PC-3 (cell line): ENCODE results near the gene TMSB4X. TPM values are rescaled to one million over a fixed set of nuclear protein-coding genes. Genes with fewer than 3 reads are reported as not detected.
A peak's percentile ranks its signal among the peaks of the same experiment; 100 is the strongest.

Source experiments
- ATAC-seq: fragments of 200-7000 bp; cut with Tn5 transposase; 2 replicates; pipeline ENCODE4 v1.9.1; 2020; ENCODE audit warnings: mild to moderate bottlenecking, moderate library complexity
- BruUV-seq: library from RNA; stranded (reverse); fragments of 400-500 nt; replicated peaks from 2 replicates; lab custom pipeline; 2021; lab: Mats Ljungman, UMichigan
- CTCF ChIA-PET: fragments of 300-600 bp; sonication (Branson Sonifier 250); formaldehyde crosslinking; loops from one replicate; lab custom pipeline; 2022; ENCODE audit warnings: antibody characterized with exemption; lab: Charles Lee
- POLR2A ChIA-PET: fragments of 300-600 bp; sonication (Branson Sonifier 250); formaldehyde crosslinking; loops from one replicate; lab custom pipeline; 2022; ENCODE audit warnings: antibody characterized with exemption; ENCODE audit not compliant: unreplicated experiment; lab: Charles Lee
- DNase-seq: peaks from one replicate; pipeline ENCODE4 v3.0.0-alpha.2; 2015
- H2AFZ ChIP-seq: fragments of 300-600 bp; sonication (generic); 2 replicates; pipeline ENCODE4 v1.6.0; 2016; ENCODE audit warnings: antibody characterized with exemption, low read length
- H3F3A ChIP-seq: fragments of 300-600 bp; sonication (generic); one replicate; pipeline ENCODE4 v1.6.0; 2017; ENCODE audit warnings: antibody characterized with exemption, low read length, control low read depth, mild to moderate bottlenecking; ENCODE audit not compliant: unreplicated experiment
- H3K27ac ChIP-seq: fragments of 300-600 bp; sonication (generic); 2 replicates; pipeline ENCODE4 v1.5.1; 2016; ENCODE audit warnings: mild to moderate bottlenecking, low read length
- H3K27me3 ChIP-seq: fragments of 300-600 bp; sonication (generic); 2 replicates; pipeline ENCODE4 v1.6.1; 2016; ENCODE audit warnings: low read length, mixed read lengths
- H3K36me3 ChIP-seq: fragments of 300-600 bp; sonication (generic); 2 replicates; pipeline ENCODE4 v1.6.1; 2016; ENCODE audit warnings: low read depth, mixed run types, low read length, mixed read lengths
- H3K4me1 ChIP-seq: fragments of 300-600 bp; sonication (generic); 2 replicates; pipeline ENCODE4 v1.5.1; 2016; ENCODE audit warnings: low read length; ENCODE audit not compliant: insufficient read depth
- H3K4me2 ChIP-seq: fragments of 300-600 bp; sonication (generic); 2 replicates; pipeline ENCODE4 v1.6.0; 2016; ENCODE audit warnings: low read length
- H3K4me3 ChIP-seq: fragments of 300-600 bp; sonication (generic); 2 replicates; pipeline ENCODE4 v1.5.1; 2016; ENCODE audit warnings: mild to moderate bottlenecking, low read length, mixed read lengths
- H3K79me2 ChIP-seq: fragments of 300-600 bp; sonication (generic); 2 replicates; pipeline ENCODE4 v1.6.1; 2017; ENCODE audit warnings: low read length, mixed read lengths
- H3K9ac ChIP-seq: fragments of 300-600 bp; sonication (generic); 2 replicates; pipeline ENCODE4 v1.6.0; 2016; ENCODE audit warnings: mild to moderate bottlenecking, low read length
- H3K9me2 ChIP-seq: fragments of 300-600 bp; sonication (generic); replicated peaks from 2 replicates; pipeline ENCODE4 v1.6.1; 2016; ENCODE audit warnings: mixed run types, low read length, mixed read lengths
- H3K9me3 ChIP-seq: fragments of 300-600 bp; sonication (generic); 2 replicates; pipeline ENCODE4 v1.6.1; 2016; ENCODE audit warnings: low read length, mixed read lengths
- H4K20me1 ChIP-seq: fragments of 300-600 bp; sonication (generic); 2 replicates; pipeline ENCODE4 v1.6.1; 2016; ENCODE audit warnings: low read length, mixed read lengths
- EZH2 ChIP-seq: fragments of 300-600 bp; sonication (generic); IDR thresholded peaks from one replicate; pipeline ENCODE4 v1.6.1; 2017; ENCODE audit warnings: antibody characterized with exemption, mild to moderate bottlenecking, low read length; ENCODE audit not compliant: unreplicated experiment
- EZH2phosphoT487 ChIP-seq: fragments of 300-600 bp; sonication (generic); IDR thresholded peaks from 2 replicates; pipeline ENCODE4 v1.6.1; 2018; ENCODE audit warnings: mild to moderate bottlenecking, antibody characterized with exemption, low read length, borderline replicate concordance
- intact Hi-C: fragments of 100-400 bp; cut with micrococcal nuclease; formaldehyde crosslinking; loops from 2 replicates; pipeline ENCODE4 v1.9.0; 2023
- total RNA-seq: library from RNA; depleted of rRNA; stranded (reverse); fragments of >200 nt; gene quantifications from 2 replicates; pipeline ENCODE4 v1.2.3, GENCODE V29; 2014
- TF ChIP-seq, protein P1 (sequence below): fragments of 300-600 bp; sonication (generic); conservative IDR thresholded peaks from 2 replicates; pipeline ENCODE4 v1.5.1; 2017; ENCODE audit warnings: antibody characterized with exemption, low read depth, mild to moderate bottlenecking, low read length

The TMSB4X gene
- total RNA-seq, 1 experiment from 2014 or later = 2,159 TPM

DNA sequence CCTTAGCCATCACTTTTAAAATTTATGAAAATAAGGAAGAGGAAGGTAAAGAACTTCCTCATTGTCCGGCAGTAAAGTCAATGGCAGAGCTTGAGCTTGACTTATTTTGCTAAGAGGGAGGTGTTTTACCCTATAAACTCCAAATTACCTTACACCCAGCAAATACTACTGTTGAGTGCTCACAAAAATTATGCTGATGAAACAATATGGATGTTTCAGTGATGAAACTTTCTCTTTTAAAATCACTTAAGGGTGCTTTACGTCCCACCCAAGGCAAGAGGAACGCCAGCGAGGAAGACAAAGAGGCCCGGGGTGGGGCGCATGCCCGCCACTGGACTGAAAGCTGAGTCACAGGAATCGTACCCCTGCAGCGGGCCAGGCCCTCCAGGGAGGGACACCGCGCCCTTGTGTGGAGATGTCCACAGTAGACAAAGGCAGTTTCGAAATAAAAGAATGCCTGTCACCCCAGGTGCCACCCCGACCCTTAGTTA is 560 bp upstream of the TMSB4X start:
- Histone ChIP-seq H2AFZ (peak overlapping the region; percentile 83), H3K4me1 (peaks cover 24% of the 10 kb centered on the region), H3K79me2 (peaks cover 32% of the 10 kb centered on the region), H3K4me2 (peak overlapping the region; percentile 94), H4K20me1 (peaks cover 21% of the 10 kb centered on the region), H3K9me2 (no peaks in the 10 kb centered on the region), H3K9ac (peak overlapping the region; percentile 99), H3K27ac (peak overlapping the region; percentile 85), H3K27me3 (no peaks in the 10 kb centered on the region), H3K36me3 (peaks cover 16% of the 10 kb centered on the region), H3F3A (peaks cover 10% of the 10 kb centered on the region), H3K9me3 (no peaks in the 10 kb centered on the region), H3K4me3 (peak overlapping the region; percentile 92)
- POLR2A ChIA-PET = interaction anchor here (0.6 to 1.0 kb wide), 2 partner anchors 150 to 354 kb away, joined by 3 read pairs; no protein-coding TSS in a partner anchor
- DNase-seq (peak; percentile 57), ATAC-seq (peak; percentile 61)
- intact Hi-C loops = loop anchor here (2.0 to 10.0 kb wide), 3 partner anchors 28 to 680 kb away; partner anchors contain the start of gene TCEANC
- no TSS peak for BruUV-seq
- no peak for TF ChIP-seq EZH2
- TF ChIP-seq, protein P1, sequence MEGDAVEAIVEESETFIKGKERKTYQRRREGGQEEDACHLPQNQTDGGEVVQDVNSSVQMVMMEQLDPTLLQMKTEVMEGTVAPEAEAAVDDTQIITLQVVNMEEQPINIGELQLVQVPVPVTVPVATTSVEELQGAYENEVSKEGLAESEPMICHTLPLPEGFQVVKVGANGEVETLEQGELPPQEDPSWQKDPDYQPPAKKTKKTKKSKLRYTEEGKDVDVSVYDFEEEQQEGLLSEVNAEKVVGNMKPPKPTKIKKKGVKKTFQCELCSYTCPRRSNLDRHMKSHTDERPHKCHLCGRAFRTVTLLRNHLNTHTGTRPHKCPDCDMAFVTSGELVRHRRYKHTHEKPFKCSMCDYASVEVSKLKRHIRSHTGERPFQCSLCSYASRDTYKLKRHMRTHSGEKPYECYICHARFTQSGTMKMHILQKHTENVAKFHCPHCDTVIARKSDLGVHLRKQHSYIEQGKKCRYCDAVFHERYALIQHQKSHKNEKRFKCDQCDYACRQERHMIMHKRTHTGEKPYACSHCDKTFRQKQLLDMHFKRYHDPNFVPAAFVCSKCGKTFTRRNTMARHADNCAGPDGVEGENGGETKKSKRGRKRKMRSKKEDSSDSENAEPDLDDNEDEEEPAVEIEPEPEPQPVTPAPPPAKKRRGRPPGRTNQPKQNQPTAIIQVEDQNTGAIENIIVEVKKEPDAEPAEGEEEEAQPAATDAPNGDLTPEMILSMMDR = no peak
- no peak for TF ChIP-seq EZH2phosphoT487
- CTCF ChIA-PET = interaction anchor here (0.6 to 1.0 kb wide), 2 partner anchors 20 to 28 kb away, joined by 3 read pairs; no protein-coding TSS in a partner anchor

DNA sequence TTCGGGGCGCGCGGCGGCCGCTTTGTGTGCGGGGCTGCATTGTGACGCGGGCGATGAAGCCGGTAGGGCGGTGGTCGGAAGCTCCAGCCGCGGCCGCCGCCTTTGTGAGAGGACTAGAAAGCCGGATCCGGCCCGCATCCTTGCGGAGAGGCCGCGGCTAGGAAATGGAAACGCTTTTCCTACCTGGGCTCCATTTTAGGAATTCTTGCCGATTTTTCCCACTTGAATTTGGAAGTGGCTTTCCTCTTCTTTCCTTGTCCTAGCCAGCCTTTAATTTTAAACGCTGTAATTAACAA is 708 bp downstream of the TMSB4X start:
- BruUV-seq = no TSS peak
- TF ChIP-seq EZH2 = no peak
- TF ChIP-seq, protein P1 = no peak
- TF ChIP-seq EZH2phosphoT487 = no peak
- H3K9me2 ChIP-seq = no peaks in the 10 kb centered on the region
- peak overlapping the region; percentile 94 for H3K4me2 ChIP-seq
- H3K9me3 ChIP-seq = no peaks in the 10 kb centered on the region
- peak; percentile 23 for DNase-seq
- intact Hi-C loops = loop anchor here (2.0 to 10.0 kb wide), 3 partner anchors 29 to 679 kb away; partner anchors contain the start of gene TCEANC
- peak overlapping the region; percentile 92 for H3K4me3 ChIP-seq
- H4K20me1 ChIP-seq = peaks cover 21% of the 10 kb centered on the region
- POLR2A ChIA-PET = interaction anchor here (0.6 to 1.0 kb wide), 3 partner anchors 20 to 398 kb away, joined by 3 to 7 read pairs (median 3); no protein-coding TSS in a partner anchor
- no peak for ATAC-seq
- no peaks in the 10 kb centered on the region for H3K27me3 ChIP-seq
- peaks cover 10% of the 10 kb centered on the region for H3F3A ChIP-seq
- H3K36me3 ChIP-seq = peaks cover 16% of the 10 kb centered on the region
- H2AFZ ChIP-seq = no peak overlapping the region
- peaks cover 24% of the 10 kb centered on the region for H3K4me1 ChIP-seq
- H3K79me2 ChIP-seq = peaks cover 32% of the 10 kb centered on the region
- CTCF ChIA-PET = no interaction called here
- H3K27ac ChIP-seq = peak overlapping the region; percentile 85
- H3K9ac ChIP-seq = peak overlapping the region; percentile 99
